Measurements from ENCODE around the gene SHANK2.
"Not testable (repeated sequence)": the region's sequence is repeated elsewhere in the genome, so short reads cannot be mapped to it uniquely, and the experiment has no call there.

Gene SHANK2

GRCh38 chr11:71236836-71237475, 15.4 kb downstream of the SHANK2 start:
- Histone ChIP-seq H3K4me2 (ENCODE audit: low read length) (no peak overlapping the region), H2AFZ (ENCODE audit: low read length) (no peak overlapping the region), H3K27me3 (ENCODE audit: insufficient read depth, low read length) (peaks cover 6% of the 10 kb centered on the region; the same call in 1 of the 2 replicates), H3F3A (ENCODE audit: insufficient read depth, low read length) (no peaks in the 10 kb centered on the region), H3K9me2 (ENCODE audit: low read depth, low read length) (no peaks in the 10 kb centered on the region), H3K4me1 (ENCODE audit: insufficient read depth, low read length, severe bottlenecking) (no peaks in the 10 kb centered on the region), H3K4me3 (ENCODE audit: low read depth, low read length, poor library complexity, severe bottlenecking) (no peak overlapping the region), H3K27ac (ENCODE audit: low read depth, low read length, poor library complexity, severe bottlenecking) (no peak overlapping the region), H3K79me2 (ENCODE audit: insufficient read depth, low read length) (no peaks in the 10 kb centered on the region), H3K9me3 (ENCODE audit: low read length) (no peaks in the 10 kb centered on the region), H3K9ac (ENCODE audit: low read length) (no peak overlapping the region), H4K20me1 (ENCODE audit: insufficient read depth, low read length) (no peaks in the 10 kb centered on the region), H3K36me3 (ENCODE audit: insufficient read depth, low read length) (no peaks in the 10 kb centered on the region)
- TF ChIP-seq CTCF (IDR thresholded peaks at IDR 0.05; ENCODE audit: low read length) = no peak

DNA sequence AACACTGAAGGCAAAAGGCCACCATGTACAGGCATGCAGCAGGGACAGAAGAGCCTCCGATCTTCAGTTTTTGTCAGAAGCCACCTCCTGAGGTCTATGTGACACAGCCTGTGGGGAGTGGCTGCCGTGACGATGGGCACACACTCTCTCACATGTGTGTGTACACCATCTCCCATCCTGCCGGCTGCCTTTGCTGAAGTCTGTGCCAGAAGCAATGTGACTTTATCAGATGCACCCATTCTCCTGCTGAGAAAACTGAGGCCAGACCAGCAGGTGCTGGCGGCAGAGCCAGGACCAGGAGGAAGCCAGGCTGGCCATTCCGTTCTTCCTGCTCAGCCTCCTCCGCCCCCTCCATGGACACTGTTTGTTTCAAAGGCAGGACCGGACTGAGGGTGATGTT, 16.7 kb downstream of the SHANK2 start:
- no peak for TF ChIP-seq CTCF (IDR thresholded peaks at IDR 0.05; ENCODE audit: low read length)
- TF ChIP-seq EZH2 (IDR thresholded peaks at IDR 0.05; ENCODE audit: borderline replicate concordance, low read length) = no peak
- Histone ChIP-seq H4K20me1 (ENCODE audit: insufficient read depth, low read length) (no peaks in the 10 kb centered on the region), H3K27ac (ENCODE audit: low read depth, low read length, poor library complexity, severe bottlenecking) (no peak overlapping the region), H3K4me2 (ENCODE audit: low read length) (no peak overlapping the region), H2AFZ (ENCODE audit: low read length) (no peak overlapping the region), H3K27me3 (ENCODE audit: insufficient read depth, low read length) (peaks cover 6% of the 10 kb centered on the region; the same call in 1 of the 2 replicates), H3K79me2 (ENCODE audit: insufficient read depth, low read length) (no peaks in the 10 kb centered on the region), H3K9me3 (ENCODE audit: low read length) (no peaks in the 10 kb centered on the region), H3K4me1 (ENCODE audit: insufficient read depth, low read length, severe bottlenecking) (no peaks in the 10 kb centered on the region), H3K9me2 (ENCODE audit: low read depth, low read length) (no peaks in the 10 kb centered on the region), H3K36me3 (ENCODE audit: insufficient read depth, low read length) (no peaks in the 10 kb centered on the region), H3K4me3 (ENCODE audit: low read depth, low read length, poor library complexity, severe bottlenecking) (no peak overlapping the region), H3F3A (ENCODE audit: insufficient read depth, low read length) (no peaks in the 10 kb centered on the region), H3K9ac (ENCODE audit: low read length) (no peak overlapping the region)

DNA sequence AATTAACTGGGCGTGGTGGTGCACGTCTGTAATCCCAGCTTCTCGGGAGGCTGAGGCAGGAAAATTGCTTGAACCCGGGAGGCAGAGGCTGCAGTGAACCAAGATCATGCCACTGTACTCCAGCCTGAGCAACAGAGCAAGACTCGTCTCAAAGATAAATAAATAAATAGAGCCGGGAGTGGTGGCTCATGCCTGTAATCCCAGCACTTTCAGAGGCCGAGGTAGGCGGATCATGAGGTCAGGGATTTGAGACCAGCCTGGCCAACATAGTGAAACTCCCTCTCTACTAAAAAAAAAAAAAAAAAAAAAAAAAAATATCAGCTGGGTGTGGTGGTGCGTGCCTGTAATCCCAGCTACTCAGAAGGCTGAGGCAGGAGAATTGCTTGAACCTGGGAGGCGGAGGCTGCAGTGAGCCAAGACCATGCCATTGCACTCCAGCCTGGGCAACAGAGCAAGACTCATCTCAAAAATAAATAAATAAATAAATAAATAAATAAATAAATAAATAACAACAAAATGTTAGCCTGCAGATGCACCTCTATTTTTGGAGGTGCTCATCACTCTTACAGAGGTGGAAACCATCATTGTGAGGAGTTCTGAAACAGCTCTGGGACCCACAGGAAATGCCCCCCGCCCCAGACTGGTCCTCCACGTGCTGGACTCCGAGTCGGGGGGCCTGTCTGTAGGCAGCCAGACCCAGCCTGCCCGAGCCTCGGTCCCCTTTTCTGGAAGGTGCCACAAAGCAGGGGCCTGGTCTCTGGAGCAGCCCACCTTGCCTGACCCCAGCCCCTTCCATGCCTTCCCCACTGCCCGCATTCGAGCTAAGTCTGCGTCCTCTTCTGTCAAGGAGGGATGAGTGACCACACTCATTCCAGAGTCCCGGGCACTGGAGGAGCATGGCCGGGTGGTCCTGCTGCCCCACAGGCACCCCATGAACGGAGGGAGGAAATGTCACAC, 18.2 kb downstream of the SHANK2 start:
- not testable (repeated sequence) for H3K27me3 ChIP-seq (ENCODE audit: insufficient read depth, low read length); H3K79me2 ChIP-seq (ENCODE audit: insufficient read depth, low read length); H3K4me2 ChIP-seq (ENCODE audit: low read length); H3K36me3 ChIP-seq (ENCODE audit: insufficient read depth, low read length); H3K9me3 ChIP-seq (ENCODE audit: low read length); H3K9me2 ChIP-seq (ENCODE audit: low read depth, low read length); H3K4me1 ChIP-seq (ENCODE audit: insufficient read depth, low read length, severe bottlenecking); H2AFZ ChIP-seq (ENCODE audit: low read length); H3K4me3 ChIP-seq (ENCODE audit: low read depth, low read length, poor library complexity, severe bottlenecking); H3F3A ChIP-seq (ENCODE audit: insufficient read depth, low read length); H4K20me1 ChIP-seq (ENCODE audit: insufficient read depth, low read length); H3K27ac ChIP-seq (ENCODE audit: low read depth, low read length, poor library complexity, severe bottlenecking); H3K9ac ChIP-seq (ENCODE audit: low read length)

All from OCI-LY1 (cell line).